Upper lobe of left lung (tissue), 6 donors: ENCODE data around the gene GAGE12H. TPM values are rescaled to one million over a fixed set of nuclear protein-coding genes. Genes with fewer than 3 reads are reported as not detected.
"Not testable (repeated sequence)": the region's sequence is repeated elsewhere in the genome, so short reads cannot be mapped to it uniquely, and the experiment has no call there.

Experiments
- ATAC-seq, 2 donors: fragments of 200-7000 bp; cut with Tn5 transposase; one replicate each; pipeline ENCODE4 v1.9.1; 2022; ENCODE audit warnings: mild to moderate bottlenecking in 2 of 2, moderate library complexity in 2 of 2; ENCODE audit not compliant: low FRiP score in 2 of 2
- DNase-seq, 2 donors: peaks; one replicate each; pipeline ENCODE4 v3.0.0-alpha.2; 2019 to 2020
- H3K27ac ChIP-seq, 4 donors: fragments of 200-600 bp; sonication (generic); one replicate each; pipeline ENCODE4 v1.5.1; 2016 to 2019
- H3K27me3 ChIP-seq, 4 donors: fragments of 200-600 bp; sonication (generic); one replicate each; pipeline ENCODE4 v1.5.1; 2017 to 2019
- H3K36me3 ChIP-seq, 4 donors: fragments of 200-600 bp; sonication (generic); one replicate each; pipeline ENCODE4 v1.5.1; 2016 to 2019
- H3K4me1 ChIP-seq, 4 donors: fragments of 200-600 bp; sonication (generic); one replicate each; pipeline ENCODE4 v1.5.1; 2018 to 2019
- H3K4me3 ChIP-seq, 4 donors: fragments of 200-600 bp; sonication (generic); one replicate each; pipeline ENCODE4 v1.5.1; 2017 to 2019; ENCODE audit warnings: mild to moderate bottlenecking in 2 of 4, moderate library complexity in 1 of 4
- H3K9me3 ChIP-seq, 4 donors: fragments of 200-600 bp; sonication (generic); one replicate each; pipeline ENCODE4 v1.5.1; 2018 to 2019
- WGBS, 2 donors: methylation state at CpG; one replicate each; pipeline ENCODE4 v1.1.5; 2017 to 2018; 5-methylcytosine and 5-hydroxymethylcytosine counted together
- total RNA-seq, 6 donors: library from RNA; depleted of rRNA in 4 of 6; stranded (reverse); fragments of >200 nt in 4 of 6; gene quantifications; one replicate each; pipeline versions ENCODE4 v1.1.0 to v1.2.1, GENCODE V29; 2016 to 2021
- donor health status: DM: no; HTN: no; CAD: no; lungs with moderate emphysema.
- donor health status: DM: no; HTN: yes; CAD: no; lungs with severe emphysema.

Gene GAGE12H
- not detected for total RNA-seq

GRCh38 chrX:49579649-49580048 lies at the start of gene GAGE12H:
TSS of gene GAGE12H (plus strand) at chrX:49579949. CDS start at chrX:49581104, 1,155 bp downstream.
- no CpG with 5 or more reads among the region's 16 CpGs for WGBS, 2 donors
- H3K36me3 ChIP-seq, H3K27ac ChIP-seq, ATAC-seq, H3K4me1 ChIP-seq, H3K27me3 ChIP-seq, H3K9me3 ChIP-seq, H3K4me3 ChIP-seq, DNase-seq: not testable (repeated sequence)

- ATAC-seq, H3K9me3 ChIP-seq, H3K27me3 ChIP-seq, H3K36me3 ChIP-seq, H3K27ac ChIP-seq, H3K4me1 ChIP-seq, H3K4me3 ChIP-seq, DNase-seq: not testable (repeated sequence)
- WGBS, 2 donors: no CpG with 5 or more reads among the region's 16 CpGs
Observed at GRCh38 chrX:49531877-49532276, 47.9 kb upstream of the GAGE12H start, which contains the start of gene GAGE12C. TSS of gene GAGE12C (plus strand) at chrX:49532177. CDS start at chrX:49533332, 1,155 bp downstream.

- not testable (repeated sequence) for DNase-seq, H3K9me3 ChIP-seq, H3K27me3 ChIP-seq, H3K36me3 ChIP-seq, ATAC-seq, H3K4me3 ChIP-seq, H3K4me1 ChIP-seq, H3K27ac ChIP-seq
- WGBS, 2 donors: no CpG with 5 or more reads among the region's 16 CpGs
Observed at GRCh38 chrX:49541433-49541832, 38.3 kb upstream of the GAGE12H start, which contains the start of gene GAGE12D. TSS of gene GAGE12D (plus strand) at chrX:49541733. CDS start at chrX:49542888, 1,155 bp downstream.

- DNase-seq, ATAC-seq, H3K4me1 ChIP-seq, H3K36me3 ChIP-seq, H3K27me3 ChIP-seq, H3K27ac ChIP-seq, H3K9me3 ChIP-seq, H3K4me3 ChIP-seq: not testable (repeated sequence)
- WGBS, 2 donors: no CpG with 5 or more reads among the region's 16 CpGs
Observed at GRCh38 chrX:49550989-49551388, 28.8 kb upstream of the GAGE12H start, which contains the start of gene GAGE12E. TSS of gene GAGE12E (plus strand) at chrX:49551289. CDS start at chrX:49552444, 1,155 bp downstream.

GRCh38 chrX:49560542-49560941 lies 19.2 kb upstream of the GAGE12H start, which contains the start of gene GAGE12F:
TSS of gene GAGE12F (plus strand) at chrX:49560842. CDS start at chrX:49561997, 1,155 bp downstream.
- not testable (repeated sequence) for ATAC-seq, H3K4me1 ChIP-seq, DNase-seq, H3K36me3 ChIP-seq, H3K27me3 ChIP-seq, H3K9me3 ChIP-seq, H3K27ac ChIP-seq, H3K4me3 ChIP-seq
- no CpG with 5 or more reads among the region's 16 CpGs for WGBS, 2 donors

GRCh38 chrX:49568728-49569127 lies 11.0 kb upstream of the GAGE12H start:
- H3K27me3 ChIP-seq, ATAC-seq, H3K4me1 ChIP-seq, H3K27ac ChIP-seq, H3K9me3 ChIP-seq, H3K4me3 ChIP-seq, H3K36me3 ChIP-seq: not testable (repeated sequence)
- DNase-seq: peak in 1 of 2 donors; percentile 20
- WGBS, 2 donors: 87% methylated on average over 3 of the region's 11 CpGs; no CpG with 5 or more reads in 1 of the 2 donors

GRCh38 chrX:49569152-49569551 lies 10.6 kb upstream of the GAGE12H start:
- ATAC-seq, H3K9me3 ChIP-seq, H3K27ac ChIP-seq, H3K27me3 ChIP-seq, H3K36me3 ChIP-seq, H3K4me3 ChIP-seq, H3K4me1 ChIP-seq: not testable (repeated sequence)
- WGBS, 2 donors: 94% methylated on average over 10 of the region's 13 CpGs; no CpG with 5 or more reads in 1 of the 2 donors
- peak in 1 of 2 donors; percentile 18 for DNase-seq

- no CpG with 5 or more reads among the region's 16 CpGs for WGBS, 2 donors
- H3K36me3 ChIP-seq, H3K27me3 ChIP-seq, H3K9me3 ChIP-seq, H3K4me3 ChIP-seq, ATAC-seq, H3K27ac ChIP-seq, DNase-seq, H3K4me1 ChIP-seq: not testable (repeated sequence)
Observed at GRCh38 chrX:49570100-49570499, 9.6 kb upstream of the GAGE12H start, which contains the start of gene GAGE12G. TSS of gene GAGE12G (plus strand) at chrX:49570400. CDS start at chrX:49571555, 1,155 bp downstream.

GRCh38 chrX:49589196-49589595 lies 9.4 kb downstream of the GAGE12H start, which contains the start of gene GAGE2A:
TSS of gene GAGE2A (plus strand) at chrX:49589496. CDS start at chrX:49590651, 1,155 bp downstream.
- not testable (repeated sequence) for H3K27me3 ChIP-seq, H3K9me3 ChIP-seq, ATAC-seq, H3K27ac ChIP-seq, H3K36me3 ChIP-seq, DNase-seq, H3K4me3 ChIP-seq, H3K4me1 ChIP-seq
- no CpG with 5 or more reads among the region's 16 CpGs for WGBS, 2 donors

GRCh38 chrX:49589769-49590478 lies 10.2 kb downstream of the GAGE12H start:
- H3K4me3 ChIP-seq: not testable (repeated sequence)

GRCh38 chrX:49590488-49590887 lies 10.7 kb downstream of the GAGE12H start:
- H3K9me3 ChIP-seq, H3K4me1 ChIP-seq, H3K27me3 ChIP-seq, DNase-seq, H3K4me3 ChIP-seq, H3K36me3 ChIP-seq, H3K27ac ChIP-seq, ATAC-seq: not testable (repeated sequence)
- WGBS, 2 donors: 89 to 94% methylated on average over 13 to 15 of the region's 17 CpGs

More at GRCh38 chrX:49589769-49590478, 10.2 kb downstream of the GAGE12H start:
- H3K9me3 ChIP-seq, H3K36me3 ChIP-seq, H3K4me1 ChIP-seq, H3K27me3 ChIP-seq, H3K27ac ChIP-seq, ATAC-seq: not testable (repeated sequence)
- peak in 1 of 2 donors; percentile 80 for DNase-seq
- 94% methylated on average over 29 to 31 of the region's 37 CpGs for WGBS, 2 donors

- no CpG with 5 or more reads among the region's 16 CpGs for WGBS, 2 donors
- not testable (repeated sequence) for H3K27me3 ChIP-seq, ATAC-seq
Observed at GRCh38 chrX:49598720-49599119, 19.0 kb downstream of the GAGE12H start, which contains the start of gene GAGE1. TSS of gene GAGE1 (plus strand) at chrX:49599020. CDS start at chrX:49600175, 1,155 bp downstream.

More at GRCh38 chrX:49598720-49599119, 19.0 kb downstream of the GAGE12H start, which contains the start of gene GAGE1:
- not testable (repeated sequence) for H3K4me3 ChIP-seq, H3K36me3 ChIP-seq, DNase-seq, H3K4me1 ChIP-seq, H3K9me3 ChIP-seq, H3K27ac ChIP-seq
